ENCODE data around the gene RICTOR. TPM values are rescaled to one million over a fixed set of nuclear protein-coding genes. Genes with fewer than 3 reads are reported as not detected.

Gene RICTOR
- total and polyA plus RNA-seq, 2 donors from 2014 or later = 3.4 to 43.8 TPM

DNA sequence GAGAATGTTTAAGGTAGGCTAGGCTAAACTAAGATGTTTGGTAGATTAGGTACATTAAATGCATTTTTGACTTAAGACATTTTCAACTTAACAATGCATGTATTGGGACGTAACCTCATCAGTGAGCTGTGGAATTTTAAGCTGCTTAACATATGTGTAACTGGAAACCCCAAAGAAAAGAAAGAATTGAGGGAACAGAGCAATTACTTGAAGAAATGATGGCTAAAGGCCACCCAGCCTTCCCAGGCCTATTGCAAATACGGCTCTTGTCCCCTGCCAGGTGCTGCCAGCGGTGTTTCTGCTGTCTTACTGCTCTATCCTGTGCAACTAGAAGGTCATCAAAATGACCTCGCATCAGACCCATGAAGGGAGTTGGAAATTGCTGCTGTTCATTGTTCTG, 52.0 kb downstream of the RICTOR start:
- Histone ChIP-seq H3K9me3 (ENCODE audit: control insufficient read depth in 2 of 3, insufficient read depth in 1 of 3, low read length in 3 of 3) (no peaks in the 10 kb centered on the region), H3K27ac (ENCODE audit: low read depth in 2 of 2, low read length in 2 of 2) (no peak overlapping the region), H3K4me3 (ENCODE audit: low read length in 3 of 3) (no peak overlapping the region), H3K4me1 (ENCODE audit: control insufficient read depth in 2 of 3, insufficient read depth in 2 of 3, low read depth in 1 of 3, low read length in 3 of 3) (no peaks in the 10 kb centered on the region), H3K9ac (ENCODE audit: low read length in 3 of 3) (no peak overlapping the region), H3K27me3 (ENCODE audit: control insufficient read depth, insufficient read depth, low read length) (no peaks in the 10 kb centered on the region), H3K36me3 (ENCODE audit: control insufficient read depth in 2 of 3, insufficient read depth in 3 of 3, low read length in 3 of 3) (peaks cover 0 to 8% (median 0%) of the 10 kb centered on the region in 3 donors)
- TF ChIP-seq, protein P1, sequence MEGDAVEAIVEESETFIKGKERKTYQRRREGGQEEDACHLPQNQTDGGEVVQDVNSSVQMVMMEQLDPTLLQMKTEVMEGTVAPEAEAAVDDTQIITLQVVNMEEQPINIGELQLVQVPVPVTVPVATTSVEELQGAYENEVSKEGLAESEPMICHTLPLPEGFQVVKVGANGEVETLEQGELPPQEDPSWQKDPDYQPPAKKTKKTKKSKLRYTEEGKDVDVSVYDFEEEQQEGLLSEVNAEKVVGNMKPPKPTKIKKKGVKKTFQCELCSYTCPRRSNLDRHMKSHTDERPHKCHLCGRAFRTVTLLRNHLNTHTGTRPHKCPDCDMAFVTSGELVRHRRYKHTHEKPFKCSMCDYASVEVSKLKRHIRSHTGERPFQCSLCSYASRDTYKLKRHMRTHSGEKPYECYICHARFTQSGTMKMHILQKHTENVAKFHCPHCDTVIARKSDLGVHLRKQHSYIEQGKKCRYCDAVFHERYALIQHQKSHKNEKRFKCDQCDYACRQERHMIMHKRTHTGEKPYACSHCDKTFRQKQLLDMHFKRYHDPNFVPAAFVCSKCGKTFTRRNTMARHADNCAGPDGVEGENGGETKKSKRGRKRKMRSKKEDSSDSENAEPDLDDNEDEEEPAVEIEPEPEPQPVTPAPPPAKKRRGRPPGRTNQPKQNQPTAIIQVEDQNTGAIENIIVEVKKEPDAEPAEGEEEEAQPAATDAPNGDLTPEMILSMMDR (IDR thresholded peaks at IDR 0.05; ENCODE audit: borderline replicate concordance, extremely low read depth, insufficient read depth) = no peak
- intact Hi-C loops (cut with DNase I) = no loop called here
- no peak for DNase-seq
- FAIRE-seq = no peak

- FAIRE-seq = no peak
- H3K9ac ChIP-seq (ENCODE audit: low read length in 3 of 3) = no peak overlapping the region
- TF ChIP-seq, protein P1 (IDR thresholded peaks at IDR 0.05; ENCODE audit: borderline replicate concordance, extremely low read depth, insufficient read depth) = no peak
- H3K4me3 ChIP-seq (ENCODE audit: low read length in 3 of 3) = no peak overlapping the region
- H3K27ac ChIP-seq (ENCODE audit: low read depth in 2 of 2, low read length in 2 of 2) = no peak overlapping the region
- intact Hi-C loops (cut with DNase I) = no loop called here
- no peaks in the 10 kb centered on the region for H3K27me3 ChIP-seq (ENCODE audit: control insufficient read depth, insufficient read depth, low read length)
- no peaks in the 10 kb centered on the region for H3K4me1 ChIP-seq (ENCODE audit: control insufficient read depth in 2 of 3, insufficient read depth in 2 of 3, low read depth in 1 of 3, low read length in 3 of 3)
- no peaks in the 10 kb centered on the region for H3K9me3 ChIP-seq (ENCODE audit: control insufficient read depth in 2 of 3, insufficient read depth in 1 of 3, low read length in 3 of 3)
- DNase-seq = peak in 1 of 5 donors; percentile 10
- H3K36me3 ChIP-seq (ENCODE audit: control insufficient read depth in 2 of 3, insufficient read depth in 3 of 3, low read length in 3 of 3) = peaks cover 0 to 8% (median 0%) of the 10 kb centered on the region in 3 donors
These were observed 52.8 kb downstream of the RICTOR start for GRCh38 chr5:39021413-39021812.

DNA sequence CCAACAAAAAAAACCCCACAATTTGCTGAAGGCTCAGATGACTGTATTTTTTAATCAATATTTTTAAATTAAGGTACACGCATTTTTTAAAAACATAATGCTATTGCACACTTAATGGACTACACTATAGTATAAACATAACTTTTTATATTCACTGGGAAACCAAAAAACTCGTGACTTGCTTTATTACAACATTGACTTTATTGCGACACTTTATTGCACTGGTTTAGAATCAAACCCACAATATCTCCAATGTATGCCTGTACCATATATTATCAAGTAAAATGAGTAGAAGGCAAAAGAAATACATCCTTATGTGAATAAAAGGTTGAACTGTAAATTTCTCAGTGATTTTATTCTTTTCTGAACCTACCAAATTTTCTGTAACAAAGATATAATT, 53.7 kb downstream of the RICTOR start:
- intact Hi-C loops (cut with DNase I) = no loop called here
- FAIRE-seq = no peak

More for the DNA sequence above, 53.7 kb downstream of the RICTOR start:
- no peaks in the 10 kb centered on the region for H3K27me3 ChIP-seq (ENCODE audit: control insufficient read depth, insufficient read depth, low read length)
- H3K9ac ChIP-seq (ENCODE audit: low read length in 3 of 3) = no peak overlapping the region
- no peak overlapping the region for H3K27ac ChIP-seq (ENCODE audit: low read depth in 2 of 2, low read length in 2 of 2)
- H3K36me3 ChIP-seq (ENCODE audit: control insufficient read depth in 2 of 3, insufficient read depth in 3 of 3, low read length in 3 of 3) = peaks cover 0 to 8% (median 0%) of the 10 kb centered on the region in 3 donors
- DNase-seq = no peak
- no peak overlapping the region for H3K4me3 ChIP-seq (ENCODE audit: low read length in 3 of 3)
- H3K4me1 ChIP-seq (ENCODE audit: control insufficient read depth in 2 of 3, insufficient read depth in 2 of 3, low read depth in 1 of 3, low read length in 3 of 3) = peaks cover 0 to 3% (median 0%) of the 10 kb centered on the region in 3 donors
- H3K9me3 ChIP-seq (ENCODE audit: control insufficient read depth in 2 of 3, insufficient read depth in 1 of 3, low read length in 3 of 3) = no peaks in the 10 kb centered on the region
- TF ChIP-seq, protein P1 (IDR thresholded peaks at IDR 0.05; ENCODE audit: borderline replicate concordance, extremely low read depth, insufficient read depth) = no peak
